ES-I3 (cell line): ENCODE results near the gene SERINC5.
"Not testable (repeated sequence)": the region's sequence is repeated elsewhere in the genome, so short reads cannot be mapped to it uniquely, and the experiment has no call there.

Experiments
- H3K36me3 ChIP-seq: 2 replicates; pipeline ENCODE4 v1.6.1; 2013; ENCODE audit warnings: mild to moderate bottlenecking, low read length, control low read depth, moderate library complexity; ENCODE audit not compliant: insufficient read depth
- H3K4me1 ChIP-seq: 2 replicates; pipeline ENCODE4 v1.6.1; 2013; ENCODE audit warnings: mild to moderate bottlenecking, control low read depth, low read length; ENCODE audit not compliant: insufficient read depth
- H3K9ac ChIP-seq: 2 replicates; pipeline ENCODE4 v1.6.1; 2013; ENCODE audit warnings: low read depth, mild to moderate bottlenecking, low read length, moderate library complexity
- H3K9me3 ChIP-seq: 2 replicates; pipeline ENCODE4 v1.6.1; 2013; ENCODE audit warnings: mild to moderate bottlenecking, low read length, moderate library complexity; ENCODE audit not compliant: control insufficient read depth, insufficient read depth

The SERINC5 gene

DNA sequence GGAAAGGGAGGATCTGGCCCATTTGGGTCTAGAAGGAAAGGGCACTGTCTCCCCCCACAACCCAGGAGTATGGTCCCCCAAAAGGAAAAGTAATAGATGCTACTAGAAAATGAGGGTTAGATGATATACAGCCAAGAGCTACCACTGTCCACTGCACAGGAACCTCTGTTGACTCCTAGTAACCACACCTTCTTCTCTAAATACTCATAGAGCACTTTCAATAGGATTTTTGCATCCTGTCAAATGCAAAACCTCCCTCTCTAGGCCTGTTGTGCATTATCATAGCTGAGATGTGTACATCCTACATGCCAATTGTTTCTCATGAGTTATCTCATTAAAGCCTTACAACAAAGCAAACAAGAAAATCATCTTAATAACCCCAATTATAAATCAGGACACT is 153.9 kb downstream of the SERINC5 start:
- Histone ChIP-seq H3K36me3 (no peaks in the 10 kb centered on the region), H3K4me1 (peaks cover 17% of the 10 kb centered on the region), H3K9me3 (no peaks in the 10 kb centered on the region), H3K9ac (no peak overlapping the region)

DNA sequence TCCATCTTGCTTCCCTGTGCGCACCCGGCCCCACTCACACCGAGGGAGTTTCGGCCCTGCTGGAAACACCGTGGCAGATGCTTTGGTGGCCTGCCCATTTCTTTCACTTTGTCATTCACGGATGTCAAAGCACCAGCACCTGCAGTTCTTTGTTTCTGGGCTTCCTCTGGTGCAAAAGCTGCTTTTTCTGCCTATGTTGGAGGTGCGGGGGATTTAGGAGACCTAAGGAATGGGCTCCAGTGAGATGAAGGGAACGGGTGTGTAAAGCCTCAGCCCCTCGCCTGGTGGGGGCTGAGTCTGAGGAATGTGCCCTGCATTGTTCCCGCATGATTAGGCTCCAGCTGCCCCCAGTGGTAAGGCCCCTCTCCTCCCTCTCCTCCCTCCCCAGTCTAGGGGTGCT is 158.4 kb downstream of the SERINC5 start:
- H3K36me3 ChIP-seq: no peaks in the 10 kb centered on the region
- H3K4me1 ChIP-seq: peaks cover 26% of the 10 kb centered on the region
- no peak overlapping the region for H3K9ac ChIP-seq
- no peaks in the 10 kb centered on the region for H3K9me3 ChIP-seq

DNA sequence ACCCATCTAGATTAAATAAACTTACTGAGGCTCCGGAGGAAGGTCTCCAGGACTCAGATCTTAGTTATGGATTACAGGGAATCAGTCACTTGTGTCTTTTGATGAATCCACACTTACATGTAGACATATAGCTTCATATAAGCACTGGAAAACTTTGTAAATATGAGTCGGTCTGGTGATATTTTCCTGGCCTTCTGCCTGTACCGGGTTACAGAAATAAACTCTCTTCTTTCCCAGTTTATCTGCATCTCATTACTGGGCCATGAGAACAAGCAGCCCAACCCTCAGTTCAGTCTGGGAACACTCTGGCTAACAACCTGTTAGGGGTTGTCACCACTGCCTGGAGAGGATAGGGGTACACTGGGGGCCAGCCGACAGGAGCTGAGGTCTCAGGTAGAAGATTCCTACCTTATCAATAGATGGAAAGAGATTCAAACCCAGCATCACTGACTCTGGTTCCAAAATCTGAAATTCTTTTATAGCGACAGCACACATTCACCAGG is 161.6 kb downstream of the SERINC5 start:
- no peaks in the 10 kb centered on the region for H3K9me3 ChIP-seq
- no peak overlapping the region for H3K9ac ChIP-seq
- H3K4me1 ChIP-seq: peaks cover 26% of the 10 kb centered on the region
- H3K36me3 ChIP-seq: no peaks in the 10 kb centered on the region

DNA sequence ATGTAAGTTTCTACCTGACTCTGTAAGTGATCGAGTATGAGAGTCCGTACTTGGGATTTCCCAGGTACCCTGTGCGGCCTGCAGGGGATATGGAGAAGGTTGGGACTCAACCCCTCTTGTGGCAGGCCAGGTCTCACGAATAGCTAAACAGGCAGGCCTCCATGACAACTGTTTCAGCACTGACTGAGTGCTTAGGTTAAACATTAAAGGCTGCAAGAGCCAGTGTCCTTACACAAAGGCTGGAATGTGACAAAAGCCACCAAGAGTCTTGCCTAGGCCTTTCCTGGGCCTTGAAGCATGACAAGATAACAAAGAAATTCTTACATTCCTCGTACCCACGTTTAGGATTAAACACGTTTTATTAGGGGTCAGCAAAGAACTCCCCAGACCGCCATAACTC is 162.1 kb downstream of the SERINC5 start:
- Histone ChIP-seq H3K9me3 (no peaks in the 10 kb centered on the region), H3K9ac (no peak overlapping the region), H3K36me3 (no peaks in the 10 kb centered on the region), H3K4me1 (peaks cover 26% of the 10 kb centered on the region)

DNA sequence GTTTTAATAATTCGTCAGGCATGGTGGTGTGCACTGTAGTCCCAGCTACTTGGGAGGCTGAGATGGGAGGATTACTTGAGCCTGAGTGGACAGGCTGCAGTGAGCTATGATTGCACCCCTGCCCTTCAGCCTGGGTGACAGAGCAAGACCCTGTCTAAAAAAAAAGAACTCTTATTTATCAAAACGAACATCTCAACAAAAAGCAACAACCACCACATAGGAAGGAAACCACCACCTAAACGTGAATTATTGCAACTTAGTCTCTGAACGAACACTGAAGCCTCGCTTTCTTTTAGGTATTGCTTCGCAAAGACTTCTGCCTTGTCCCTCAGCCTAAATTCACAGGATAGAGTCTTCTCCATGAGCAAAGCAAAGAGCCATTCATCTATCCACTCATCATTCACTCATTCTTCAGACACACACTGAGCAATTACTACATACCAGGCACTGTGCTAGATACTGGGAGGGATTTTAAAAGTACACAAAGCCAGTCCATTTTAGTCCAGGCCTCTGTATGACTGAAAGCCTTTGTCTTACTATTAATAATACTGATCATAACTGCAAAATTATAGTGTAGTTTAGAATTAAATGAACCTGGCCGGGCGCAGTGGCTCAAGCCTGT is 163.3 kb downstream of the SERINC5 start:
- H3K9ac ChIP-seq: no peak overlapping the region

DNA sequence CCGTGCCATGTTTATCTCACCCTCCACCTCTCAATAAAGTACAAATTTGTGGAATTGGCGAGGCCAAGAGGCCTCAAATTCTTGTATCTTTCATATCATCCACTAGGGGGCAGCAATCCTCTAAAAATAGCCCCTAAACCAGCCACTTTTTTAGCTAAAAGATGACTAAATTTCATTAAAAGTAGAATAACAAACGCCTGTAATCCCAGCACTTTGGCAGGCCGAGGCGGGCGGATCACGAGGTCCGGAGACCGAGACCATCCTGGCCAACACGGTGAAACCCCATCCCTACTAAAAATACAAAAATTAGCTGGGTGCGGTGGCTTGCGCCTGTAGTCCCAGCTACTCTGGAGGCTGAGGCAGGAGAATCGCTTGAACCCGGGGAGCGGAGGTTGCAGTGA is 164.1 kb downstream of the SERINC5 start:
- not testable (repeated sequence) for H3K9ac ChIP-seq, H3K9me3 ChIP-seq, H3K36me3 ChIP-seq
- H3K4me1 ChIP-seq: peaks cover 11% of the 10 kb centered on the region; the same call in 1 of the 2 replicates

More for the DNA sequence above, 163.3 kb downstream of the SERINC5 start:
- Histone ChIP-seq H3K9me3 (no peaks in the 10 kb centered on the region), H3K4me1 (peaks cover 18% of the 10 kb centered on the region), H3K36me3 (no peaks in the 10 kb centered on the region)

DNA sequence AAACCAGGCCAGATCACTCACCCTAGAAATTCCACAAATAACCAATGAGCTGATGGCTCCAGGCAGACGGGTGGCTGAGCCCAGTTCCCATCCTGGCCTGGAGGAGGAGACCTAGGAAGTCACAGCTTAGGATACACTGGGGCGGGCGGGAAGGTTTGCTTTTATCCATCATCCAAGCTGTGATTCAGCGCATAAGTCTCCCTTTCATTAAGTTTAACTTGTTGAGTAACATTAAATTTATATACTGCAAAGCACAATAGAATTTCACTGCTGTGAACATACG is 165.0 kb downstream of the SERINC5 start:
- Histone ChIP-seq H3K36me3 (no peaks in the 10 kb centered on the region), H3K9me3 (no peaks in the 10 kb centered on the region), H3K4me1 (peaks cover 11% of the 10 kb centered on the region; the same call in 1 of the 2 replicates), H3K9ac (no peak overlapping the region)

DNA sequence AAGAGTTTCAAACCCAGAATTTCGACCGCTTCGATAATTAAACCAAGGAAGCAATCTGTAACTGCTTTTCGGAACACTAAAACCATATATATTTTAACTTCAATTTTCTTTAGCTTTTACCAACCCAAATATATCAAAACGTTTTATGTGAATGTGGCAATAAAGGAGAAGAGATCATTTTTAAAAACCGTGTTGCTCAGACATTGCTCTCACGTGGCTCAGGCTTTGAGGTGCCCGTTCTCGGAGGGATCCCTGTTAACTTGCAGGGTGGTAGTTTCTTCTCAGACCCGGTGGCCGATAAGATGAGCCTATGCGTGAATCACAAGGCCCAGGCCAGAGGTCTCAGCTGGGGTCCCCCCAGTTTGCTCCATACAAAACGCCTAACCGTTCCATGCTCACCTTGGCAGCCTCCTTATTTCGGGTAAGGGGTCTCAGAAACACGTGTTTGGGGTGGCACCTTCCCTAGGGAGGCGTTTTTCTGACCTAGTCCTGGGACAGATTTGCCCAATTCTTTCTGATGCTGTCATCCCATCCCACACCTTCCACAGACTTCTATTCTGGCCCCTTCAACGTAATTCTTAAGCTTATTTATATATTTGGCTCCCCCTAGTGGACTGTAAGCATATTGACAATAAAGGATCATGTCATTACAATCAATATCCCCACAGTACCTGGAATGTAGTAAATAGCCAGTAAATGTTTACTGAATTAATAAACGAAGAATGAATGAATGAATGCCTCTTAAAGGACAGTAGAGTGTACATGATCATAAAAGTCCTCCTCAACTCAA is 172.6 kb downstream of the SERINC5 start:
- Histone ChIP-seq H3K36me3 (no peaks in the 10 kb centered on the region), H3K4me1 (0 out of 2 replicates have a peak, but pooled peaks cover 3% of the 10 kb centered on the region), H3K9ac (no peak overlapping the region), H3K9me3 (no peaks in the 10 kb centered on the region)

DNA sequence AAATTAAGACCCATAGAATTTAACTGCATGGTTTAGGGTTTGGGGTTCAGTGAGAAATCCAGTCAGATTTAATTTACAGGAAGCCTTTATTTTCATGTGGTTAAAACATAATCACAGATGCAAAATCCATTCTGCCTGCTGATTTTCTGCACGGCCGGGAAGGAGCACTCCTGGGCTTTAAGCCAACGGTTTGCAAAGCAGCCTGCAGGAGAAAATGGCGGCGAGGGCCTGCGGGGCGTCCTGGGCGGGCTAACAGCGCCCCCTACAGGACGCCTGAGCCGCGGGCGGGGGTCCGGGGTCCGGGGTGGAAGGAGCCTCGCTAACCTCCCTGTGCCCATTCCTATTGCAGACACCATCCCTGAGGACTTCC is 173.1 kb downstream of the SERINC5 start:
- Histone ChIP-seq H3K36me3 (no peaks in the 10 kb centered on the region), H3K9ac (no peak overlapping the region), H3K9me3 (no peaks in the 10 kb centered on the region), H3K4me1 (0 out of 2 replicates have a peak, but pooled peaks cover 3% of the 10 kb centered on the region)

DNA sequence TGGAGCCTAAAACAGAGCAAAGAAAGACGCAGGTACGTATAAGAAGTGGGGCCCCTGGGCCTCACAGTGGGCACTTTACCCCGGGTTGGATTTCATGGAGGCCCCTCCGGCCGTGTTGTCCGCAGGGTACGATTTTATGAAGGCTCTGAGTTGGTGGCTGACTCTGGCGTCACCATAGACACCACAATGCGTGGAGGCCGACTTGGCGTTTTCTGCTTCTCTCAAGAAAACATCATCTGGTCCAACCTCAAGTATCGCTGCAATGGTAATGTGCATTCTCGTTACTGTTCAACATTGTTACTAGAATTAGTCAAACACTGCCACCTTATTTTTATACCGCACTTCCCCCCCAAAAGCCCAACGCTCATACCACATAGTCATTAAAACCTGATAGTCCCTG is 173.6 kb downstream of the SERINC5 start:
- Histone ChIP-seq H3K9ac (no peak overlapping the region), H3K9me3 (no peaks in the 10 kb centered on the region), H3K36me3 (no peaks in the 10 kb centered on the region), H3K4me1 (0 out of 2 replicates have a peak, but pooled peaks cover 3% of the 10 kb centered on the region)

DNA sequence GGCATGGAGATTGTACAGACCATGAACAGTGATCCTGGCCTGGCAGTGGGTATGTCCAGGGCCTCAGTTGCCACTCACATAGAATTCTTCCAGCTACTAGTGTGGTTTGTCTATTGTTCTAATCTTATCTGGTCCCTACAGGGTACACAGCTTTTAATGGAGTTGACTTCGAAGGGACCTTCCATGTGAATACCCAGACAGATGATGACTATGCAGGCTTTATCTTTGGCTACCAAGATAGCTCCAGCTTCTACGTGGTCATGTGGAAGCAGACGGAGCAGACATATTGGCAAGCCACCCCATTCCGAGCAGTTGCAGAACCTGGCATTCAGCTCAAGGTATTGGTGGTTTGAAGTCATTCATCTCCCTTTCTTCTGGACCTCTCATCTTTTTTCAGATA is 176.9 kb downstream of the SERINC5 start:
- no peaks in the 10 kb centered on the region for H3K4me1 ChIP-seq
- H3K9me3 ChIP-seq: no peaks in the 10 kb centered on the region
- H3K36me3 ChIP-seq: no peaks in the 10 kb centered on the region

DNA sequence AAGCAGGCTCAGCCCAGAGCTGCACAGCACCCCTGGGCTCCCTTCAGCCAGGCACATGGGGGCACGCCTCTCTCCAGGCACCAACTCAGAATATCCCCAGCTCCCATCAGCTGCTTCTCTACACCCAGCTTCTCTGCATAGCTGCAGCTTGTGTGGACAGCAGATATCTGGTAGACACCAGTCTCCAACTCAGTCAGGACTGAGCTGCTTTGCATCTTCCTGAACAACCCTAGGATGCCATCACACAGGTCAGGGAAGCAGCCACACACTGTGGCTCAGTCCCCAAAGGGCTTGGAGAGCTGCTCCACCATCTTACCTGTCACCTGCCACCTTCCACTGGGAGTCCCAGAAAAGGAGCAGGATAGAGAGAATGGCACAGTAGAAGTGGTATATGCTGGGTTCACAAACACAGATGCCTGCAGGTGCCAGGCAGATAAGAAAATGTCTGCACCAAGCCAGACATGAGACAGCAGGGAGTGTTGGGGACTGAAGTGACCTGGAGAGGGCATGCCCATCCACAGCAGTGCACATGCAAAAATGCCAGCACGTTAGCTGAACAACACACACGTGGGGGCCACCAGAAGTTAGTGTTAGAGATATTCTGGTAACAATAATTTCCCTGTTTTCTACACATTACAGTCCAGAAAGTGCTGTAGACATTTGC is 178.7 kb downstream of the SERINC5 start:
- H3K9ac ChIP-seq: no peak overlapping the region
- no peaks in the 10 kb centered on the region; the same call in 1 of the 2 replicates for H3K36me3 ChIP-seq
- H3K9me3 ChIP-seq: no peaks in the 10 kb centered on the region
- no peaks in the 10 kb centered on the region for H3K4me1 ChIP-seq

More for the DNA sequence above, 176.9 kb downstream of the SERINC5 start:
- no peak overlapping the region for H3K9ac ChIP-seq

DNA sequence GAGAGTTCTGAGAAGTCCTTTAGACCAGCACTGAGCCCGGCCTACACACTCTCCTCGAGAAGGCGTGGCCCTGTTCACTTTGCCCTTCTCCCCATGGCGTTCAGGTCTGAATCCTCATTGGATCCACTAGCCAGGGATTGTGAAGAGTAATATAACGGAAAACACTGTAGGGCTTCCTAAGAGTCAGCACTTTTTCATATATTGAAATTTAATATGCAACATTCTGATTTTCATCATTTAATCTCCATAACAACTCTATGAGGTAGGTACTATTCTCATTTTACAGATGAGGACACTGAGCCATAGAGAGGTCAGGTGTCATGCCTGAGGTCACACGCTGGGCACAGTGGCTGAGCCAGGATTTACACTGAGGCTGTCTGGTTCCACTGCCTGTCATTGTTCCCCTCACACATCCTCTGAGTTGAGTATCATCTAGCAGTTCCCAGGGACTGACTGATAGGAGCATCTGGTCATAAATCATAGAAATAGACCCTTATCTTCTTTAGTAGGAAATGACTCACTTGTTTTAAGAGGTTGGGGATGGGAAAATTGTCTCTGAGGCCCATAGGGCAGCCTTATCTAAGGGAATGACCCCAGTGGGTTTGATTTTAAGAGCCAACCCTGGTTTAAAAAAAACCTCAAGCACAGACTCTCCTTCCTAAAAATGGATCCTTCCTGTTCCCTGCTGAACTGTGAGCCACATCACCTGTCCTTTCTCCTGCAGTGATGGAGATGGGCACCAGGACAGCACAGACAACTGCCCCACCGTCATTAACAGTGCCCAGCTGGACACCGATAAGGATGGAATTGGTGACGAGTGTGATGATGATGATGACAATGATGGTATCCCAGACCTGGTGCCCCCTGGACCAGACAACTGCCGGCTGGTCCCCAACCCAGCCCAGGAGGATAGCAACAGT is 179.5 kb downstream of the SERINC5 start:
- Histone ChIP-seq H3K4me1 (no peaks in the 10 kb centered on the region), H3K9me3 (no peaks in the 10 kb centered on the region), H3K9ac (no peak overlapping the region), H3K36me3 (no peaks in the 10 kb centered on the region; the same call in 1 of the 2 replicates)
